ENCODE measurements around the gene NFIB. TPM values are rescaled to one million over a fixed set of nuclear protein-coding genes. Genes with fewer than 3 reads are reported as not detected.

NFIB gene
- polyA plus RNA-seq, 12 donors, result 87.1 to 325 (median 103) TPM

- DNase-seq, result no peak
These were observed 64.4 kb downstream of the NFIB start for GRCh38 chr9:14249527-14249926.

- DNase-seq, result no peak
These were observed 65.8 kb downstream of the NFIB start for GRCh38 chr9:14248149-14248548.

- no peak for DNase-seq
These were observed 66.4 kb downstream of the NFIB start for GRCh38 chr9:14247577-14247976.

- DNase-seq, result no peak
These were observed 67.0 kb downstream of the NFIB start for GRCh38 chr9:14246951-14247350.

- no peak for DNase-seq
These were observed 67.9 kb downstream of the NFIB start for GRCh38 chr9:14245901-14246525.

GRCh38 chr9:14243514-14244042 lies 70.4 kb downstream of the NFIB start:
- DNase-seq, result no peak

GRCh38 chr9:14242150-14242805 lies 71.7 kb downstream of the NFIB start:
- no peak for DNase-seq

- DNase-seq, result no peak
These were observed 73.4 kb downstream of the NFIB start for GRCh38 chr9:14240537-14240936.

GRCh38 chr9:14238518-14238917 lies 75.4 kb downstream of the NFIB start:
- DNase-seq, result no peak

GRCh38 chr9:14238079-14238478 lies 75.9 kb downstream of the NFIB start:
- DNase-seq, result no peak

- no peak for DNase-seq
These were observed 77.3 kb downstream of the NFIB start for GRCh38 chr9:14236591-14236990.

GRCh38 chr9:14232111-14232510 lies 81.8 kb downstream of the NFIB start:
- DNase-seq, result no peak

- DNase-seq, result no peak
These were observed 82.5 kb downstream of the NFIB start for GRCh38 chr9:14231196-14231990.

- no peak for DNase-seq
These were observed 85.3 kb downstream of the NFIB start for GRCh38 chr9:14228602-14229001.

GRCh38 chr9:14226855-14227532 lies 86.9 kb downstream of the NFIB start:
- no peak for DNase-seq

- no peak for DNase-seq
These were observed 90.9 kb downstream of the NFIB start for GRCh38 chr9:14223081-14223480.

GRCh38 chr9:14222149-14222835 lies 91.6 kb downstream of the NFIB start:
- no peak for DNase-seq

- DNase-seq, result no peak
These were observed 92.4 kb downstream of the NFIB start for GRCh38 chr9:14221558-14221957.

- no peak for DNase-seq
These were observed 92.8 kb downstream of the NFIB start for GRCh38 chr9:14221119-14221518.

- no peak for DNase-seq
These were observed 93.7 kb downstream of the NFIB start for GRCh38 chr9:14220256-14220655.

GRCh38 chr9:14219850-14220249 lies 94.1 kb downstream of the NFIB start:
- DNase-seq, result no peak

- no peak for DNase-seq
These were observed 95.7 kb downstream of the NFIB start for GRCh38 chr9:14218253-14218652.

Measured in muscle of arm (tissue), 12 donors.